ENCODE data around the gene PPP3R2. TPM values are rescaled to one million over a fixed set of nuclear protein-coding genes. Genes with fewer than 3 reads are reported as not detected.
"Not testable (repeated sequence)": the region's sequence is repeated elsewhere in the genome, so short reads cannot be mapped to it uniquely, and the experiment has no call there.

Gene PPP3R2
- total RNA-seq, 1 experiment from 2014 or later = not detected

- H3K9me3 ChIP-seq (replicated peaks) = no peaks in the 10 kb centered on the region
- no peaks in the 10 kb centered on the region for H3K36me3 ChIP-seq
- no peak overlapping the region for H3K27ac ChIP-seq
- no peaks in the 10 kb centered on the region for H3K27me3 ChIP-seq
- DNase-seq = no peak
- H3K4me1 ChIP-seq = peaks cover 6% of the 10 kb centered on the region; the same call in 1 of the 2 replicates
- no peak overlapping the region for H3K4me3 ChIP-seq
These were observed 19.9 kb downstream of the PPP3R2 start for GRCh38 chr9:101574731-101575333.

DNA sequence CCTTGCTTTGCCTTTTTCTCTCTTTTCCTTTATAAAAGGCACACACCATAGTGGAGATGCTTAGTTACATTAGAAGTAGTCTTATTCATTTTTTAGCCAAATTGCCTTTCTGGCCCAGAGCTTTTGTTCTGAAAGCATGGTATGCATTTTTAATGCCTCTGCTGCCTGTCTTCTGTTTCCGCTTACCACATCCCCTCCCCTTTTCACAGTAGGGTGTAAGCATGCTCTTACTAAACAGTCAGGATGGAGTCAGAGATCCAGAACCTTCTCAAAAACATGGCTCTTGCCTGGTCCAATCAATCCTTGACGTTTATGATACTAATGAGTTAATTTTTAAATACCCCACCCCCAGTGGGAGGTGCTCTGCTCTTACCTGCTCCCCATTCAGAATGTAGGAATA is 22.5 kb downstream of the PPP3R2 start:
- Histone ChIP-seq H3K9me3 (replicated peaks) (no peaks in the 10 kb centered on the region), H3K4me3 (no peak overlapping the region), H3K27me3 (no peaks in the 10 kb centered on the region), H3K36me3 (no peaks in the 10 kb centered on the region; the same call in 1 of the 2 replicates), H3K27ac (no peak overlapping the region), H3K4me1 (peaks cover 3% of the 10 kb centered on the region; the same call in 1 of the 2 replicates)
- no peak for DNase-seq

DNA sequence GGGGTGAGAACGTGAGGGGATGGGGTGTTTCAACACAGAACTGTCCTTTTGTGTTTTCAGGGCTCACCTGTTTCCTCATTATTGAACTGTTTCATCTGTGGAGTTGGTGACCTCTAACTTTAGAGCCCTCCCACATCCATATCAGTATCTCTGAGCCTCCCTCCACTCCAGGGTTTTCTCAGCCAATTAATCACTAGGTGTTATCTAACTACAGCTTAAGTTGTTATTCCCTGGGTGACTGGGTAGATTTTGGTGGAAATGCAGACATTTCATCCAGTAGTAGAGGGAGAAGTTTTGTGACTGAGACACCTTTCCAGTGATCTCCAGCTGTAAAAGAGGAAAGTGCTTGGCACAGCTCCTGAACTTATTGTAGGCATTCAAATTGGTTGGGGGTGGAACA is 23.7 kb downstream of the PPP3R2 start:
- Histone ChIP-seq H3K9me3 (replicated peaks) (no peaks in the 10 kb centered on the region), H3K4me3 (no peak overlapping the region), H3K27me3 (no peaks in the 10 kb centered on the region), H3K36me3 (peaks cover under 1% of the 10 kb centered on the region), H3K4me1 (peaks cover 1% of the 10 kb centered on the region; the same call in 1 of the 2 replicates), H3K27ac (no peak overlapping the region)
- no peak for DNase-seq

- no peaks in the 10 kb centered on the region for H3K27me3 ChIP-seq
- H3K36me3 ChIP-seq = peaks cover 7% of the 10 kb centered on the region
- H3K4me1 ChIP-seq = no peaks in the 10 kb centered on the region
- DNase-seq = no peak
- no peak overlapping the region for H3K27ac ChIP-seq
- no peaks in the 10 kb centered on the region for H3K9me3 ChIP-seq (replicated peaks)
- H3K4me3 ChIP-seq = no peak overlapping the region
These were observed 24.8 kb downstream of the PPP3R2 start for GRCh38 chr9:101569741-101570501.

DNA sequence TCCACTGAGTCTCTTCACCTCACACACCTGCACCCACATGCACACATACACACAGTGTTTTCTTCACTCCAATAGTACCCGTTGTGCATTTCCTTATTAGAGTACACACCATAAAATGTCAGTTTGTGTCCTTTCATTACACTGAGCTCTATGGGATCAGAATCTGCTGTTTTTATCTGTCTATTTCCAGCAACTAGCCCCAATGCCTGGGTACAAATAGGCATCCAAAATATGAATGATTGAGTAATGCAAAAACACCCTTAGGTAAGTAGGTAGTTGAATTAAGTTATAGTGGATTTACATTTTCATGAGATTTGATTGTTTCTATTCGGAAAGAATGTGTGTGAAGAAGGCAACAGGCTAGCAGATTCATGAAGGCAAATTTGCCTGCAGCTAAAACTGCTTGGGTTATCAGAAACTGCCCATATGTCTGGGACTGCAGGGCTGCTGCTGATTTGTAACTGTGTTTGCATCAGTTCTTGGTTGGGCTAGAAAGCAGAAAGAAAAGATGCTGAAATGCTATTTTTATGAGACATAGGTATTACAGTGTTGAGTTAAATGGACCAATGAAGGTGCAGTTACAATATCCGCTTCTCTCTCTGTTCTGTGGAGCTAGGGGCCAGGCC is 26.9 kb downstream of the PPP3R2 start:
- Histone ChIP-seq H3K9me3 (replicated peaks) (no peaks in the 10 kb centered on the region), H3K27me3 (no peaks in the 10 kb centered on the region), H3K36me3 (peaks cover 26% of the 10 kb centered on the region), H3K4me1 (no peaks in the 10 kb centered on the region), H3K4me3 (no peak overlapping the region), H3K27ac (no peak overlapping the region)
- no peak for DNase-seq

DNA sequence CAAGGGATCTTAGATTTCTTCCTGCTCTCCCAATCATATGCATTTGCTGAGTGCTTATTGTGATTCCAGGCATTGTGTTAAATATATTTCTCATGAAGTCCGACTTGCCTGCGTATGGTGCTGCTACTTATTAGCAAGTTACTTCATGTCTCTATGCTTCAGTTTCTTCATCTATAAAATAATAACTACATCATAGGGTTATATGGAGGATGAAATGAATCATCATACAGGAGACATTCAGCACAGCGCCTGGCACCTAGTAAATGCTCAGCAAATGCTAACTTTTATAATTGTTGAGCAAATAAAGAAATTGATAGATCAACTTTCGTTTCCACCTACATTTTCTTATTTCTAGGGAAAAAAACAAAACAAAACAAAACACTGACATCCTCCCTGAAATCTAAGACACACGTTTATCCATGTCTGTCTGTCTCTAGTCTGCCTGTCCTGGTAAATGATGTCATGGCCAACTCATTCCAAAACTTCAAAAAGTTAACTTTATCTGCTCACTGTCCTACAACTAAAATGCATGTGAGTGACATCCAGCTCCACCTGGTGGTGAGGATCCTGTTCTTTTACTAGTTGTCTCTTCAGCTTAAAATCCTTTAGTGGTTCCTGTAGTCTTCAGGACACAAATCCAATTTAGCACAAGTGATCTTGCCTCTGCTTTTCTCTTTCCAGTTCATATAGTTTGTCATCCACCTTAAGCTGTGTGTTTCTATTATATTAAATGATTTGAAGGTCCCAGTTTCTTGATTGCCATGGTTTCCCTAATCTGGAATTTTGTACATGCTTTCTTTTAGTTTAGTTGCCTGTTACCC is 27.7 kb downstream of the PPP3R2 start:
- peak; percentile 17 to 38 for DNase-seq

GRCh38 chr9:101564252-101564651 is 30.5 kb downstream of the PPP3R2 start:
- Histone ChIP-seq H3K36me3 (peaks cover 61% of the 10 kb centered on the region), H3K27ac (no peak overlapping the region)
- peak; percentile 38 to 41 for DNase-seq

More for the DNA sequence above, 27.7 kb downstream of the PPP3R2 start:
- Histone ChIP-seq H3K4me1 (no peaks in the 10 kb centered on the region), H3K27ac (no peak overlapping the region), H3K36me3 (peaks cover 33% of the 10 kb centered on the region), H3K27me3 (no peaks in the 10 kb centered on the region), H3K9me3 (replicated peaks) (no peaks in the 10 kb centered on the region), H3K4me3 (no peak overlapping the region)

DNA sequence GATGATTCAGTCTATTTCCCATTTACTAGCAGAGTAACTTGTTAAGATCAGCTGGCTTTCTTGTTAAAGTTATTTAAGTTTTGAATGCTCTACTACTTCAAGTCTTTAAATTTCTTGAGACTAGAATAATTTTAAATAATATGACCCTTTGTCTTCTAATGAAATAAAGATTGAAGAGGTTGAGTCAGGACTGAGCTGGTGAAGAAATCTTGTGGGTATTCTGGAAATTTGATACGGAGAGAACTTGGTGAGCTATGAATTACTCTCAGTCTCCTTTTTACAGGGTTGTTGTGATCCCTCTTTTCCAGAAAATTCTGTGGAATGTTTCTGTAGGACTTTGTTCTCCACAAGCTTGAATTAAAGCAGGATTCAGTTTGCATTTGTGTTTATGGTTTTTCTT is 31.8 kb downstream of the PPP3R2 start:
- Histone ChIP-seq H3K4me1 (no peaks in the 10 kb centered on the region), H3K36me3 (peaks cover 74% of the 10 kb centered on the region), H3K27ac (no peak overlapping the region), H3K27me3 (no peaks in the 10 kb centered on the region), H3K9me3 (replicated peaks) (no peaks in the 10 kb centered on the region), H3K4me3 (no peak overlapping the region)
- no peak for DNase-seq

More at GRCh38 chr9:101564252-101564651, 30.5 kb downstream of the PPP3R2 start:
- Histone ChIP-seq H3K27me3 (no peaks in the 10 kb centered on the region), H3K4me1 (no peaks in the 10 kb centered on the region), H3K9me3 (replicated peaks) (no peaks in the 10 kb centered on the region), H3K4me3 (no peak overlapping the region)

DNA sequence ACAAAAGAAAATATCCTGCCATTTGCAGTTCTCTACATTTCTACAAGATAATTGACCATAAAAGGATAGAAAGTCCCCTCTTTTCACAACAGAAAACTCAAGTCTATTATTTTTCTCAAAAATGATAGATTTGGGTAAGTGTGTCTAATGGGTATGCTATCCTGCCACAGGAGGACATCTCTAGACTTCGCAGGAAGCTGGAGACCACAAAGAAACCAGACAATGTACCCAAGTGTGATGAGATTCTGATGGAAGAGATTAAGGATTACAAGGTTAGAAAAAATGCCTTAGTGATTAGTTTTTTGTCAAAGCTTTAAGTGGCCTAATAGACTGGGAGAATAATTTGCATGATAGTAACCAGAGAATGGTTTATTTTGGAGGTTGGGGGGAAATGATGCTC is 33.0 kb downstream of the PPP3R2 start:
- no peak overlapping the region for H3K27ac ChIP-seq
- H3K4me1 ChIP-seq = no peaks in the 10 kb centered on the region
- DNase-seq = no peak
- H3K9me3 ChIP-seq (replicated peaks) = no peaks in the 10 kb centered on the region
- H3K4me3 ChIP-seq = no peak overlapping the region
- H3K27me3 ChIP-seq = no peaks in the 10 kb centered on the region
- peaks cover 82% of the 10 kb centered on the region for H3K36me3 ChIP-seq

GRCh38 chr9:101549472-101550098 is 45.2 kb downstream of the PPP3R2 start:
- H3K36me3 ChIP-seq = peaks cover 92% of the 10 kb centered on the region
- not testable (repeated sequence) for H3K4me1 ChIP-seq

DNA sequence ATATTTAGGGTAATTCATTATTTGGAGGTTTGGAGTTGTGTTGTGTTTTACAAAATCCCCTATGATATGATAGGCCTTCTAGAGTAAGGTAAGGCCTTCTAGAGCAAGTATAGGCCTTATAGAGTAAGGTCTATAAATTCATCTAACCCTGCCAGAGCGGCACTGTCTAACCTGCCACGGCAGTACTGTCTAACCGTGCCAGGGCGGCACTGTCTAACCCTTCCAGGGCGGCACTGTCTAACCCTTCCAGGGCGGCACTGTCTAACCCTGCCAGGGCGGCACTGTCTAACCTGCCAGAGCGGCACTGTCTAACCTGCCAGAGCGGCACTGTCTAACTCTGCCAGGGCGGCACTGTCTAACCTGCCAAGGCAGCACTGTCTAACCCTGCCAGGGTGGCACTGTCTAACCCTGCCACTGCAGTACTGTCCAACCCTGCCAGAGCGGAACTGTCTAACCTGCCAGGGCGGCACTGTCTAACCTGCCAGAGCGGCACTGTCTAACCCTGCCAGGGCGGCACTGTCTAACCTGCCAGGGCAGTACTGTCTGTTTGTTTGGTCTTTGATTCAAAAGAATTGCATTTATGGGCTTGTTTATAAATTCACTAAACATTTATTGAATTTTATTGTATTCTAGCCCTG is 51.6 kb downstream of the PPP3R2 start:
- Histone ChIP-seq H3K4me1 (no peaks in the 10 kb centered on the region), H3K27ac (no peak overlapping the region), H3K36me3 (peaks cover 74% of the 10 kb centered on the region), H3K9me3 (replicated peaks) (no peaks in the 10 kb centered on the region), H3K4me3 (no peak overlapping the region), H3K27me3 (no peaks in the 10 kb centered on the region)
- no peak for DNase-seq

More at GRCh38 chr9:101549472-101550098, 45.2 kb downstream of the PPP3R2 start:
- not testable (repeated sequence) for H3K27me3 ChIP-seq; H3K4me3 ChIP-seq; H3K27ac ChIP-seq; H3K9me3 ChIP-seq (replicated peaks)
- peak; percentile 22 to 32 for DNase-seq

Data from SJCRH30 (cell line).